OCI-LY7 (cell line): ENCODE results near the gene GFI1B.

ENCODE experiments used
- CTCF ChIP-seq: fragments of 200-600 bp; sonication (generic); conservative IDR thresholded peaks from 2 replicates; pipeline ENCODE4 v1.5.1; 2014; ENCODE audit warnings: mild to moderate bottlenecking, antibody characterized with exemption, low read length, moderate library complexity, mixed read lengths
- EZH2phosphoT487 ChIP-seq: fragments of 200-600 bp; sonication (generic); IDR thresholded peaks from 2 replicates; pipeline ENCODE4 v1.6.1; 2018; ENCODE audit warnings: low read depth, borderline replicate concordance, mild to moderate bottlenecking, mixed run types, antibody characterized with exemption, low read length, moderate library complexity, mixed read lengths

DNA sequence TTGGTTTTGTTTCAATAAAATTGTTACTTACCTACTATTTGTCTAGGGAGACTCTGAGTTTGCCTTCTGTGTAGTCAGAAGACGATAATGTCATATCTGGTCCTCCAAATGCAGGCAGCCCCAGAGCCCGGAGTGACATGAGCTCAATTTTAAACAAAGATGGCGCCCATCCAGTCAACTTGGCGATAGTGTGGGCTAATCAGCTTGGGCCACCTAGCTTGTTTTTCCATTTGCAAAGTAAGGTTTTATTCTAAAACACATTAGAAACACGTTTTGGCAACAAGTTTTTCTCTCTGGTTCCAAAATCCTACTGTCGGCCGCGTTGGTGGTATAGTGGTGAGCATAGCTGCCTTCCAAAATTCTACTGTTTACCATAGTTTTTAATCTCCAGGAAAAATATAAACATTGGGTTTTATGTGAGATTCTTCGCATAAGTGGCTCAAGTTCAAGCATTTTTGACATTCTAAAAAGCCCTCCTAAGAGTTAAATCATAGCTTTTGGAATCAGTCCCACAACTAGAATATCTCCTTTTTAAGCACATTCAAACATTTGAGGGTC is 47.2 kb upstream of the GFI1B start:
- TF ChIP-seq CTCF: no peak
- TF ChIP-seq EZH2phosphoT487: no peak
